Liver (tissue), 9 donors: Measurements from ENCODE around the gene SOSTDC1. TPM values are rescaled to one million over a fixed set of nuclear protein-coding genes. Genes with fewer than 3 reads are reported as not detected.

Experiments
- DNase-seq: peaks from one replicate; pipeline ENCODE4 v3.0.0-alpha.2; 2017; ENCODE audit warnings: low spot score
- H3K27ac ChIP-seq, 2 donors: one replicate each; pipeline ENCODE4 v1.7.0; 2013; ENCODE audit warnings: inconsistent platforms in 2 of 2, low read length in 2 of 2, control low read depth in 1 of 2, low read depth in 1 of 2, mild to moderate bottlenecking in 1 of 2
- H3K27me3 ChIP-seq, 4 donors: one replicate each; pipeline versions ENCODE4 v1.6.1 to v1.7.0; 2013; ENCODE audit warnings: low read length in 3 of 4, inconsistent platforms in 1 of 4, mild to moderate bottlenecking in 1 of 4, moderate library complexity in 1 of 4; ENCODE audit not compliant: control insufficient read depth in 4 of 4, insufficient read depth in 4 of 4
- H3K36me3 ChIP-seq, 4 donors: one replicate each; pipeline versions ENCODE4 v1.6.1 to v1.7.0; 2013; ENCODE audit warnings: low read length in 3 of 4, mild to moderate bottlenecking in 3 of 4, low read depth in 1 of 4, moderate library complexity in 1 of 4; ENCODE audit not compliant: control insufficient read depth in 4 of 4, insufficient read depth in 3 of 4
- H3K4me1 ChIP-seq, 4 donors: one replicate each; pipeline versions ENCODE4 v1.6.1 to v1.7.0; 2013; ENCODE audit warnings: low read length in 3 of 4, mild to moderate bottlenecking in 3 of 4, moderate library complexity in 1 of 4; ENCODE audit not compliant: control insufficient read depth in 4 of 4, insufficient read depth in 4 of 4
- H3K4me3 ChIP-seq, 3 donors: one replicate each; pipeline versions ENCODE4 v1.6.1 to v1.7.0; 2013; ENCODE audit warnings: low read length in 3 of 3, control low read depth in 1 of 3, low read depth in 1 of 3, mild to moderate bottlenecking in 1 of 3
- H3K9ac ChIP-seq, 2 donors: one replicate each; pipeline ENCODE4 v1.7.0; 2013; ENCODE audit warnings: low read length in 2 of 2, mild to moderate bottlenecking in 2 of 2, moderate library complexity in 2 of 2, control low read depth in 1 of 2, low read depth in 1 of 2
- H3K9me3 ChIP-seq, 4 donors: one replicate each; pipeline versions ENCODE4 v1.6.1 to v1.7.0; 2013; ENCODE audit warnings: low read length in 3 of 4; ENCODE audit not compliant: control insufficient read depth in 4 of 4
- ATF3 ChIP-seq: IDR thresholded peaks from 2 replicates; pipeline ENCODE4 v1.6.1; 2016; ENCODE audit warnings: antibody characterized with exemption
- CTCF ChIP-seq: fragments of 150-350 bp; IDR thresholded peaks from 2 replicates; pipeline ENCODE4 v1.5.1; 2017; ENCODE audit warnings: improper control_type of control experiment, low read depth, low read length; ENCODE audit not compliant: missing input control
- EGR1 ChIP-seq, 2 donors: IDR thresholded peaks; 2 replicates each; pipeline ENCODE4 v1.6.1; 2016 to 2018; ENCODE audit warnings: antibody characterized with exemption in 2 of 2, low read depth in 2 of 2
- FOXA1 ChIP-seq: IDR thresholded peaks from 2 replicates; pipeline ENCODE4 v1.6.1; 2016; ENCODE audit warnings: antibody characterized with exemption
- FOXA2 ChIP-seq: IDR thresholded peaks from 2 replicates; pipeline ENCODE4 v1.6.1; 2016; ENCODE audit warnings: antibody characterized with exemption
- GABPA ChIP-seq, 2 donors: IDR thresholded peaks in 1 of 2; conservative IDR thresholded peaks in 1 of 2; 2 replicates each; pipeline ENCODE4 v1.6.1; 2016; ENCODE audit warnings: antibody characterized with exemption in 2 of 2, mild to moderate bottlenecking in 1 of 2, moderate library complexity in 1 of 2
- HNF4A ChIP-seq, 2 donors: conservative IDR thresholded peaks; 2 replicates each; pipeline ENCODE4 v1.6.1; 2016; ENCODE audit warnings: antibody characterized with exemption in 2 of 2, mild to moderate bottlenecking in 2 of 2
- HNF4G ChIP-seq: IDR thresholded peaks from 2 replicates; pipeline ENCODE4 v1.6.1; 2016; ENCODE audit warnings: antibody characterized with exemption
- JUND ChIP-seq, 2 donors: IDR thresholded peaks; 2 replicates each; pipeline ENCODE4 v1.6.1; 2016; ENCODE audit warnings: antibody characterized with exemption in 2 of 2
- MAX ChIP-seq: IDR thresholded peaks from 2 replicates; pipeline ENCODE4 v1.6.1; 2016; ENCODE audit warnings: antibody characterized with exemption
- NR2F2 ChIP-seq: IDR thresholded peaks from 2 replicates; pipeline ENCODE4 v1.6.1; 2016; ENCODE audit warnings: antibody characterized with exemption
- RAD21 ChIP-seq, 2 donors: IDR thresholded peaks; 2 replicates each; pipeline ENCODE4 v1.6.1; 2016; ENCODE audit warnings: antibody characterized with exemption in 2 of 2, mild to moderate bottlenecking in 2 of 2
- REST ChIP-seq: IDR thresholded peaks from 2 replicates; pipeline ENCODE4 v1.6.1; 2016; ENCODE audit warnings: antibody characterized with exemption, mild to moderate bottlenecking
- RXRA ChIP-seq, 2 donors: IDR thresholded peaks; 2 replicates each; pipeline ENCODE4 v1.6.1; 2017 to 2018; ENCODE audit warnings: antibody characterized with exemption in 2 of 2, mild to moderate bottlenecking in 1 of 2
- SP1 ChIP-seq: IDR thresholded peaks from 2 replicates; pipeline ENCODE4 v1.6.1; 2018; ENCODE audit warnings: antibody characterized with exemption, mild to moderate bottlenecking
- TAF1 ChIP-seq: conservative IDR thresholded peaks from 2 replicates; pipeline ENCODE4 v1.6.1; 2016; ENCODE audit warnings: antibody characterized with exemption, mild to moderate bottlenecking
- YY1 ChIP-seq: IDR thresholded peaks from 2 replicates; pipeline ENCODE4 v1.6.1; 2016; ENCODE audit warnings: antibody characterized with exemption, mild to moderate bottlenecking
- ZBTB33 ChIP-seq: IDR thresholded peaks from 2 replicates; pipeline ENCODE4 v1.6.1; 2016; ENCODE audit warnings: antibody characterized with exemption
- WGBS: extraction: QIAGEN DNeasy Blood & Tissue Kit; methylation state at CpG from one replicate; pipeline ENCODE4 v1.1.7; 2013; 5-methylcytosine and 5-hydroxymethylcytosine counted together
- polyA plus RNA-seq, 2 donors: library from polyadenylated mRNA; stranded (reverse) in 1 of 2; unstranded in 1 of 2; fragments of 200-250 nt in 1 of 2; fragments of >200 nt in 1 of 2; fragmentation: Nextera tagmentation in 1 of 2; extraction: Ambion mirVana in 1 of 2; gene quantifications; one replicate each; pipeline versions ENCODE4 v1.2.1 to v1.2.3, GENCODE V29; 2013 to 2015
- total RNA-seq, 2 donors: library from RNA; depleted of rRNA; stranded (reverse); fragments of >200 nt; gene quantifications; one replicate each; pipeline ENCODE4 v1.2.3, GENCODE V29; 2014
- donor health status: healthy.
- donor health status: healthy.
- donor health status: healthy.
- donor health status: healthy.
- donor health status: healthy.

SOSTDC1 gene
- total and polyA plus RNA-seq, 4 donors: 0.05 to 0.56 (median 0.08) TPM; not detected in 1

- Histone ChIP-seq H3K27ac (no peak overlapping the region), H3K9ac (no peak overlapping the region), H3K9me3 (no peaks in the 10 kb centered on the region), H3K4me3 (peak overlapping the region in 1 of 3 donors; percentile 17), H3K4me1 (no peaks in the 10 kb centered on the region), H3K27me3 (no peaks in the 10 kb centered on the region), H3K36me3 (no peaks in the 10 kb centered on the region)
- 72% methylated on average over 2 of the region's 2 CpGs for WGBS
- TF ChIP-seq MAX: no peak
- TF ChIP-seq HNF4G: no peak
- no peak for TF ChIP-seq JUND (IDR thresholded peaks at IDR 0.05)
- DNase-seq: no peak
Measured at GRCh38 chr7:16433568-16434122, 31.9 kb downstream of the SOSTDC1 start.

GRCh38 chr7:16432425-16432731 is 33.2 kb downstream of the SOSTDC1 start:
- H3K27ac ChIP-seq: no peak overlapping the region
- H3K27me3 ChIP-seq: no peaks in the 10 kb centered on the region
- H3K4me3 ChIP-seq: no peak overlapping the region
- TF ChIP-seq CTCF (no peak), RAD21 (IDR thresholded peaks at IDR 0.05) (no peak), MAX (no peak), NR2F2 (no peak), YY1 (no peak), ZBTB33 (no peak), HNF4G (no peak), TAF1 (no peak), GABPA (IDR thresholded peaks at IDR 0.05 in 1 of 2, conservative IDR thresholded peaks at IDR 0.05 in 1 of 2) (no peak), RXRA (IDR thresholded peaks at IDR 0.05) (no peak), JUND (IDR thresholded peaks at IDR 0.05) (no peak), SP1 (no peak), HNF4A (conservative IDR thresholded peaks at IDR 0.05) (no peak), ATF3 (no peak), EGR1 (IDR thresholded peaks at IDR 0.05; ENCODE audit: low read depth in 2 of 2) (no peak), FOXA2 (no peak), REST (no peak), FOXA1 (no peak)
- H3K36me3 ChIP-seq: no peaks in the 10 kb centered on the region
- no peak for DNase-seq
- no peak overlapping the region for H3K9ac ChIP-seq
- H3K4me1 ChIP-seq: no peaks in the 10 kb centered on the region
- no peaks in the 10 kb centered on the region for H3K9me3 ChIP-seq
- WGBS: 97% methylated on average over 1 of the region's 1 CpG
